ENCODE results near the gene CAPN7. TPM values are rescaled to one million over a fixed set of nuclear protein-coding genes. Genes with fewer than 3 reads are reported as not detected.
A peak's percentile ranks its signal among the peaks of the same experiment; 100 is the strongest.

CAPN7 gene
- total and polyA plus RNA-seq, 2 donors (not counting 1 experiment from before 2014, with no cell fraction given): 40.4 to 85.9 TPM

DNA sequence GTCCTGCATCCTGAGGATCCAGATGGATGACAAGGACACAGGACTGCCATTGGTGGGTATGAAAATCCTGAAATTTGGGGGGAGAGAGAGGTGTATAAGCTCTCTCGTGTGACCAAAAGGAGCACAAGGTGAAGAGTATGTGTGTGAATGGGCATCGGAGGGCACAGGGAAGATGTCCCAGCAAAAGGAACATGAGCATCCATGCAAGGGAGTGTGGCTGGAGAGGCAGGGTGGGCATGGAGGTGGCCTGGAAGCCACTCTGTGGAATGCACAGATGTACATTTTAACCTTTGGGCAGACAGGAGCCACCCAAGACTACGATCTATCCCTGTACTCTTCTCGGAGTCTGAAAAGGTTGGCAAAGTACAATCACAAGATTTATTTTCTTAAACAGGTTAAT lies 54.5 kb downstream of the CAPN7 start:
- Histone ChIP-seq H3K4me3 (ENCODE audit: control extremely low read depth in 1 of 5, extremely low read depth in 1 of 5, insufficient read depth in 1 of 5, low read depth in 2 of 5, low read length in 4 of 5) (no peak overlapping the region), H4K20me1 (ENCODE audit: control insufficient read depth, insufficient read depth, low read length, poor library complexity, severe bottlenecking) (peaks cover 93% of the 10 kb centered on the region), H3K79me2 (ENCODE audit: control insufficient read depth, insufficient read depth, low read length) (peaks cover 53% of the 10 kb centered on the region), H3K27me3 (replicated peaks in 1 of 4; ENCODE audit: control extremely low read depth in 1 of 4, control insufficient read depth in 3 of 4, insufficient read depth in 4 of 4, low read length in 3 of 4) (no peaks in the 10 kb centered on the region), H3K9ac (ENCODE audit: low read length) (no peak overlapping the region), H3K9me3 (ENCODE audit: control extremely low read depth in 1 of 3, control insufficient read depth in 2 of 3, insufficient read depth in 1 of 3, low read length in 2 of 3) (no peaks in the 10 kb centered on the region), H2AFZ (ENCODE audit: insufficient read depth, low read depth, low read length, poor library complexity, severe bottlenecking) (no peak overlapping the region), H3K4me2 (replicated peaks; ENCODE audit: low read depth, low read length, poor library complexity, severe bottlenecking) (no peak overlapping the region), H3K36me3 (replicated peaks in 1 of 2; ENCODE audit: control extremely low read depth in 1 of 2, control insufficient read depth in 1 of 2, extremely low read depth in 1 of 2, insufficient read depth in 2 of 2, low read length in 1 of 2) (peaks cover 23 to 70% of the 10 kb centered on the region in 2 experiments), H3K4me1 (ENCODE audit: control insufficient read depth in 2 of 2, insufficient read depth in 2 of 2, low read length in 2 of 2) (peaks cover 12 to 13% of the 10 kb centered on the region in 2 donors), H3K27ac (ENCODE audit: low read length in 2 of 2) (peak overlapping the region in 1 of 2 donors; percentile 0)
- WGBS (ENCODE audit: insufficient coverage): 82% methylated on average over 2 of the region's 4 CpGs
- ATAC-seq (ENCODE audit: low read depth): no peak
- H3K27ac Mint-ChIP-seq: peak overlapping the region; percentile 41
- peaks cover 27% of the 10 kb centered on the region for H3K4me1 Mint-ChIP-seq
- no peaks in the 10 kb centered on the region for H3K27me3 Mint-ChIP-seq
- TF ChIP-seq EZH2 (IDR thresholded peaks at IDR 0.05; ENCODE audit: borderline replicate concordance, insufficient read depth, low read depth, low read length, poor library complexity, severe bottlenecking): no peak
- TF ChIP-seq, protein P1, sequence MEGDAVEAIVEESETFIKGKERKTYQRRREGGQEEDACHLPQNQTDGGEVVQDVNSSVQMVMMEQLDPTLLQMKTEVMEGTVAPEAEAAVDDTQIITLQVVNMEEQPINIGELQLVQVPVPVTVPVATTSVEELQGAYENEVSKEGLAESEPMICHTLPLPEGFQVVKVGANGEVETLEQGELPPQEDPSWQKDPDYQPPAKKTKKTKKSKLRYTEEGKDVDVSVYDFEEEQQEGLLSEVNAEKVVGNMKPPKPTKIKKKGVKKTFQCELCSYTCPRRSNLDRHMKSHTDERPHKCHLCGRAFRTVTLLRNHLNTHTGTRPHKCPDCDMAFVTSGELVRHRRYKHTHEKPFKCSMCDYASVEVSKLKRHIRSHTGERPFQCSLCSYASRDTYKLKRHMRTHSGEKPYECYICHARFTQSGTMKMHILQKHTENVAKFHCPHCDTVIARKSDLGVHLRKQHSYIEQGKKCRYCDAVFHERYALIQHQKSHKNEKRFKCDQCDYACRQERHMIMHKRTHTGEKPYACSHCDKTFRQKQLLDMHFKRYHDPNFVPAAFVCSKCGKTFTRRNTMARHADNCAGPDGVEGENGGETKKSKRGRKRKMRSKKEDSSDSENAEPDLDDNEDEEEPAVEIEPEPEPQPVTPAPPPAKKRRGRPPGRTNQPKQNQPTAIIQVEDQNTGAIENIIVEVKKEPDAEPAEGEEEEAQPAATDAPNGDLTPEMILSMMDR (IDR thresholded peaks at IDR 0.05): no peak
- no peak for DNase-seq
- intact Hi-C loops (cut with micrococcal nuclease): no loop called here
- H3K4me3 Mint-ChIP-seq: no peak overlapping the region
- H3K9me3 Mint-ChIP-seq (ENCODE audit: insufficient read depth): no peaks in the 10 kb centered on the region
- POLR2A ChIA-PET: no interaction called here
- CTCF ChIA-PET: interaction anchor here (0.6 to 13.8 kb wide), 4 partner anchors 22 to 142 kb away, joined by 3 to 421 read pairs (median 4); no protein-coding TSS in a partner anchor

- CTCF ChIA-PET: interaction anchor here (13.8 kb wide), 1 partner anchor 141 kb away, joined by 421 read pairs; no protein-coding TSS in a partner anchor
- POLR2A ChIA-PET: no interaction called here
- no peaks in the 10 kb centered on the region for H3K27me3 ChIP-seq (replicated peaks in 1 of 4; ENCODE audit: control extremely low read depth in 1 of 4, control insufficient read depth in 3 of 4, insufficient read depth in 4 of 4, low read length in 3 of 4)
- no peak overlapping the region for H2AFZ ChIP-seq (ENCODE audit: insufficient read depth, low read depth, low read length, poor library complexity, severe bottlenecking)
- Mint-ChIP-seq H3K4me1 (peaks cover 33% of the 10 kb centered on the region), H3K4me3 (no peak overlapping the region), H3K27ac (peak overlapping the region; percentile 68), H3K27me3 (no peaks in the 10 kb centered on the region), H3K9me3 (ENCODE audit: insufficient read depth) (no peaks in the 10 kb centered on the region)
- H3K4me2 ChIP-seq (replicated peaks; ENCODE audit: low read depth, low read length, poor library complexity, severe bottlenecking): no peak overlapping the region
- H3K79me2 ChIP-seq (ENCODE audit: control insufficient read depth, insufficient read depth, low read length): peaks cover 61% of the 10 kb centered on the region
- ATAC-seq (ENCODE audit: low read depth): no peak
- peaks cover 14 to 19% of the 10 kb centered on the region in 2 donors for H3K4me1 ChIP-seq (ENCODE audit: control insufficient read depth in 2 of 2, insufficient read depth in 2 of 2, low read length in 2 of 2)
- H3K9ac ChIP-seq (ENCODE audit: low read length): no peak overlapping the region
- H3K36me3 ChIP-seq (replicated peaks in 1 of 2; ENCODE audit: control extremely low read depth in 1 of 2, control insufficient read depth in 1 of 2, extremely low read depth in 1 of 2, insufficient read depth in 2 of 2, low read length in 1 of 2): peaks cover 23 to 71% of the 10 kb centered on the region in 2 experiments
- no peaks in the 10 kb centered on the region for H3K9me3 ChIP-seq (ENCODE audit: control extremely low read depth in 1 of 3, control insufficient read depth in 2 of 3, insufficient read depth in 1 of 3, low read length in 2 of 3)
- peaks cover 93% of the 10 kb centered on the region for H4K20me1 ChIP-seq (ENCODE audit: control insufficient read depth, insufficient read depth, low read length, poor library complexity, severe bottlenecking)
- no peak for DNase-seq
- H3K27ac ChIP-seq (ENCODE audit: low read length in 2 of 2): peak overlapping the region in 1 of 2 donors; percentile 0
- intact Hi-C loops (cut with micrococcal nuclease): no loop called here
- no peak overlapping the region for H3K4me3 ChIP-seq (ENCODE audit: control extremely low read depth in 1 of 5, extremely low read depth in 1 of 5, insufficient read depth in 1 of 5, low read depth in 2 of 5, low read length in 4 of 5)
- TF ChIP-seq, protein P1 (IDR thresholded peaks at IDR 0.05): no peak
- TF ChIP-seq EZH2 (IDR thresholded peaks at IDR 0.05; ENCODE audit: borderline replicate concordance, insufficient read depth, low read depth, low read length, poor library complexity, severe bottlenecking): no peak
These were observed 55.2 kb downstream of the CAPN7 start for GRCh38 chr3:15261274-15261673.
